Measurements from ENCODE around the gene SPATA33.

Gene SPATA33

GRCh38 chr16:89657442-89658220 is at the start of gene SPATA33, which contains the start of gene CHMP1A:
Gene SPATA33 (plus strand): TSS chr16:89657836. CDS start chr16:89657912, 76 bp downstream.
Gene CHMP1A (minus strand): TSS chr16:89657708. CDS start chr16:89657588, 120 bp downstream.
- Histone ChIP-seq H3K36me3 (replicated peaks) (peaks cover 14% of the 10 kb centered on the region), H3K9me3 (no peaks in the 10 kb centered on the region), H3K4me3 (peak within 1 kb of the TSS; percentile 99), H3K4me1 (peaks cover 10% of the 10 kb centered on the region), H3K27me3 (ENCODE audit: low read depth) (no peaks in the 10 kb centered on the region)
- in situ Hi-C loops (cut with MboI; ENCODE audit: low sequenced_read_pairs): no loop called here
- peak; percentile 79 to 94 for DNase-seq (ENCODE audit: low spot score in 2 of 2)

GRCh38 chr16:89607937-89608740 is 49.5 kb upstream of the SPATA33 start:
- H3K4me1 ChIP-seq: no peaks in the 10 kb centered on the region

GRCh38 chr16:89610108-89610453 is 47.6 kb upstream of the SPATA33 start:
- H3K36me3 ChIP-seq (replicated peaks): no peaks in the 10 kb centered on the region
- no peaks in the 10 kb centered on the region for H3K4me1 ChIP-seq
- H3K27me3 ChIP-seq (ENCODE audit: low read depth): no peaks in the 10 kb centered on the region
- H3K4me3 ChIP-seq: no peak overlapping the region
- DNase-seq (ENCODE audit: low spot score in 2 of 2): no peak
- in situ Hi-C loops (cut with MboI; ENCODE audit: low sequenced_read_pairs): no loop called here
- no peaks in the 10 kb centered on the region for H3K9me3 ChIP-seq

More at GRCh38 chr16:89607937-89608740, 49.5 kb upstream of the SPATA33 start:
- Histone ChIP-seq H3K9me3 (no peaks in the 10 kb centered on the region), H3K36me3 (replicated peaks) (no peaks in the 10 kb centered on the region), H3K27me3 (ENCODE audit: low read depth) (no peaks in the 10 kb centered on the region), H3K4me3 (no peak overlapping the region)
- in situ Hi-C loops (cut with MboI; ENCODE audit: low sequenced_read_pairs): no loop called here
- DNase-seq (ENCODE audit: low spot score in 2 of 2): no peak

- no peaks in the 10 kb centered on the region for H3K4me1 ChIP-seq
- H3K9me3 ChIP-seq: no peaks in the 10 kb centered on the region
- no peaks in the 10 kb centered on the region for H3K36me3 ChIP-seq (replicated peaks)
- no peak overlapping the region for H3K4me3 ChIP-seq
- in situ Hi-C loops (cut with MboI; ENCODE audit: low sequenced_read_pairs): no loop called here
- no peak for DNase-seq (ENCODE audit: low spot score in 2 of 2)
- H3K27me3 ChIP-seq (ENCODE audit: low read depth): no peaks in the 10 kb centered on the region
Measured at GRCh38 chr16:89612415-89613166, 45.0 kb upstream of the SPATA33 start.

GRCh38 chr16:89613231-89613953 is 44.2 kb upstream of the SPATA33 start, which contains the start of gene DPEP1:
Gene DPEP1 (plus strand): TSS chr16:89613642. CDS start chr16:89630411, 16,769 bp downstream.
- no peak within 1 kb of the TSS for H3K4me3 ChIP-seq
- no peaks in the 10 kb centered on the region for H3K36me3 ChIP-seq (replicated peaks)
- H3K4me1 ChIP-seq: no peaks in the 10 kb centered on the region
- H3K27me3 ChIP-seq (ENCODE audit: low read depth): no peaks in the 10 kb centered on the region
- no peak for DNase-seq (ENCODE audit: low spot score in 2 of 2)
- H3K9me3 ChIP-seq: no peaks in the 10 kb centered on the region
- in situ Hi-C loops (cut with MboI; ENCODE audit: low sequenced_read_pairs): no loop called here

GRCh38 chr16:89613954-89614459 is 43.6 kb upstream of the SPATA33 start:
- Histone ChIP-seq H3K36me3 (replicated peaks) (no peaks in the 10 kb centered on the region), H3K4me3 (no peak overlapping the region), H3K27me3 (ENCODE audit: low read depth) (no peaks in the 10 kb centered on the region), H3K9me3 (no peaks in the 10 kb centered on the region), H3K4me1 (no peaks in the 10 kb centered on the region)
- no peak for DNase-seq (ENCODE audit: low spot score in 2 of 2)
- in situ Hi-C loops (cut with MboI; ENCODE audit: low sequenced_read_pairs): no loop called here

GRCh38 chr16:89615176-89615575 is 42.5 kb upstream of the SPATA33 start:
- in situ Hi-C loops (cut with MboI; ENCODE audit: low sequenced_read_pairs): no loop called here
- no peak for DNase-seq (ENCODE audit: low spot score in 2 of 2)
- Histone ChIP-seq H3K27me3 (ENCODE audit: low read depth) (no peaks in the 10 kb centered on the region), H3K4me3 (no peak overlapping the region), H3K9me3 (no peaks in the 10 kb centered on the region), H3K4me1 (no peaks in the 10 kb centered on the region), H3K36me3 (replicated peaks) (no peaks in the 10 kb centered on the region)

GRCh38 chr16:89615596-89616090 is 42.0 kb upstream of the SPATA33 start:
- DNase-seq (ENCODE audit: low spot score in 2 of 2): peak in 1 of 2 experiments; percentile 85
- in situ Hi-C loops (cut with MboI; ENCODE audit: low sequenced_read_pairs): no loop called here
- Histone ChIP-seq H3K4me1 (no peaks in the 10 kb centered on the region), H3K9me3 (no peaks in the 10 kb centered on the region), H3K36me3 (replicated peaks) (no peaks in the 10 kb centered on the region), H3K27me3 (ENCODE audit: low read depth) (no peaks in the 10 kb centered on the region), H3K4me3 (no peak overlapping the region)

- Histone ChIP-seq H3K9me3 (no peaks in the 10 kb centered on the region), H3K36me3 (replicated peaks) (no peaks in the 10 kb centered on the region), H3K4me1 (no peaks in the 10 kb centered on the region), H3K4me3 (no peak overlapping the region), H3K27me3 (ENCODE audit: low read depth) (no peaks in the 10 kb centered on the region)
- DNase-seq (ENCODE audit: low spot score in 2 of 2): no peak
- in situ Hi-C loops (cut with MboI; ENCODE audit: low sequenced_read_pairs): no loop called here
Measured at GRCh38 chr16:89616623-89617022, 41.0 kb upstream of the SPATA33 start.

GRCh38 chr16:89617036-89617435 is 40.6 kb upstream of the SPATA33 start:
- Histone ChIP-seq H3K27me3 (ENCODE audit: low read depth) (no peaks in the 10 kb centered on the region), H3K36me3 (replicated peaks) (no peaks in the 10 kb centered on the region), H3K4me3 (no peak overlapping the region), H3K4me1 (no peaks in the 10 kb centered on the region), H3K9me3 (no peaks in the 10 kb centered on the region)
- in situ Hi-C loops (cut with MboI; ENCODE audit: low sequenced_read_pairs): no loop called here
- no peak for DNase-seq (ENCODE audit: low spot score in 2 of 2)

GRCh38 chr16:89618109-89618998 is 39.3 kb upstream of the SPATA33 start:
- Histone ChIP-seq H3K36me3 (replicated peaks) (no peaks in the 10 kb centered on the region), H3K4me1 (no peaks in the 10 kb centered on the region), H3K4me3 (no peak overlapping the region), H3K9me3 (no peaks in the 10 kb centered on the region), H3K27me3 (ENCODE audit: low read depth) (no peaks in the 10 kb centered on the region)
- no peak for DNase-seq (ENCODE audit: low spot score in 2 of 2)
- in situ Hi-C loops (cut with MboI; ENCODE audit: low sequenced_read_pairs): no loop called here

GRCh38 chr16:89619840-89620239 is 37.8 kb upstream of the SPATA33 start:
- Histone ChIP-seq H3K36me3 (replicated peaks) (no peaks in the 10 kb centered on the region), H3K27me3 (ENCODE audit: low read depth) (peaks cover 4% of the 10 kb centered on the region; the same call in 1 of the 2 replicates), H3K4me1 (no peaks in the 10 kb centered on the region), H3K4me3 (no peak overlapping the region), H3K9me3 (no peaks in the 10 kb centered on the region)
- no peak for DNase-seq (ENCODE audit: low spot score in 2 of 2)
- in situ Hi-C loops (cut with MboI; ENCODE audit: low sequenced_read_pairs): no loop called here
